Measurements from ENCODE around the gene APBA2.

APBA2 gene

GRCh38 chr15:28891588-28891987, 5.8 kb downstream of the APBA2 start:
- no peak for DNase-seq (ENCODE audit: low read depth, low spot score)
- H3K4me3 ChIP-seq (ENCODE audit: low read length), result no peak overlapping the region

GRCh38 chr15:28892789-28893610, 7.2 kb downstream of the APBA2 start:
- no peak for DNase-seq (ENCODE audit: low read depth, low spot score)
- H3K4me3 ChIP-seq (ENCODE audit: low read length), result no peak overlapping the region

- no peak overlapping the region for H3K4me3 ChIP-seq (ENCODE audit: low read length)
- DNase-seq (ENCODE audit: low read depth, low spot score), result no peak
These were observed 8.9 kb downstream of the APBA2 start for GRCh38 chr15:28894631-28895030.

GRCh38 chr15:28895146-28895545, 9.4 kb downstream of the APBA2 start:
- no peak for DNase-seq (ENCODE audit: low read depth, low spot score)
- H3K4me3 ChIP-seq (ENCODE audit: low read length), result no peak overlapping the region

GRCh38 chr15:28895566-28895965, 9.8 kb downstream of the APBA2 start:
- H3K4me3 ChIP-seq (ENCODE audit: low read length), result no peak overlapping the region
- no peak for DNase-seq (ENCODE audit: low read depth, low spot score)

GRCh38 chr15:28896951-28897350, 11.2 kb downstream of the APBA2 start:
- no peak for DNase-seq (ENCODE audit: low read depth, low spot score)
- no peak overlapping the region for H3K4me3 ChIP-seq (ENCODE audit: low read length)

- no peak for DNase-seq (ENCODE audit: low read depth, low spot score)
- no peak overlapping the region for H3K4me3 ChIP-seq (ENCODE audit: low read length)
These were observed 12.2 kb downstream of the APBA2 start for GRCh38 chr15:28897861-28898585.

- DNase-seq (ENCODE audit: low read depth, low spot score), result no peak
- H3K4me3 ChIP-seq (ENCODE audit: low read length), result no peak overlapping the region
These were observed 13.4 kb downstream of the APBA2 start for GRCh38 chr15:28899061-28899738.

- no peak for DNase-seq (ENCODE audit: low read depth, low spot score)
- H3K4me3 ChIP-seq (ENCODE audit: low read length), result no peak overlapping the region
These were observed 14.5 kb downstream of the APBA2 start for GRCh38 chr15:28900041-28900891.

- no peak for DNase-seq (ENCODE audit: low read depth, low spot score)
- H3K4me3 ChIP-seq (ENCODE audit: low read length), result no peak overlapping the region
These were observed 15.3 kb downstream of the APBA2 start for GRCh38 chr15:28900892-28901586.

- no peak for DNase-seq (ENCODE audit: low read depth, low spot score)
- H3K4me3 ChIP-seq (ENCODE audit: low read length), result no peak overlapping the region
These were observed 15.8 kb downstream of the APBA2 start for GRCh38 chr15:28901587-28901980.

GRCh38 chr15:28901987-28902745, 16.4 kb downstream of the APBA2 start:
- no peak for DNase-seq (ENCODE audit: low read depth, low spot score)
- no peak overlapping the region for H3K4me3 ChIP-seq (ENCODE audit: low read length)

- no peak for DNase-seq (ENCODE audit: low read depth, low spot score)
- no peak overlapping the region for H3K4me3 ChIP-seq (ENCODE audit: low read length)
These were observed 17.1 kb downstream of the APBA2 start for GRCh38 chr15:28902856-28903255.

GRCh38 chr15:28903555-28903954, 17.8 kb downstream of the APBA2 start:
- no peak overlapping the region for H3K4me3 ChIP-seq (ENCODE audit: low read length)
- no peak for DNase-seq (ENCODE audit: low read depth, low spot score)

GRCh38 chr15:28904003-28904402, 18.2 kb downstream of the APBA2 start:
- no peak overlapping the region for H3K4me3 ChIP-seq (ENCODE audit: low read length)
- DNase-seq (ENCODE audit: low read depth, low spot score), result no peak

- no peak overlapping the region for H3K4me3 ChIP-seq (ENCODE audit: low read length)
- DNase-seq (ENCODE audit: low read depth, low spot score), result no peak
These were observed 19.0 kb downstream of the APBA2 start for GRCh38 chr15:28904541-28905315.

GRCh38 chr15:28907338-28907960, 21.7 kb downstream of the APBA2 start:
- DNase-seq (ENCODE audit: low read depth, low spot score), result no peak
- no peak overlapping the region for H3K4me3 ChIP-seq (ENCODE audit: low read length)
